ENCODE measurements around the gene RABGEF1.

The RABGEF1 gene

DNA sequence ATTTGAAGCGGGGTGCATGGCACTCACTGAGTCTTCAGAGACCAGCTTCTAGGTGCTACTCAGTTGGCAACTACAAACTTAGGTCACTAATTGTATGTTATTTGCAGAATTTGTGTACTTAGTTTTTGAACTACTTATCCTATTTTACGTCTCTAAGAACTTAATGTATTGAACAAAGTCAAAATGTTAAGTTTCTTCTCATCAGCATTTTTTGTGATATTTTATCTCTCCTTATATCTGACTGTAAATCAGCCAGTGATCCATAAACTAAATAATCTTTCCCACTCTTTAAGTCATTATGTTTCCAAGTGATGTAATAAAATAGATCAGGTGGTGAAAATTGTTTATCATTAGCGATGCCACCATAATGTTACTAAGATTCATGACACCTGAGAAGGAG, 120.2 kb downstream of the RABGEF1 start:
- peaks cover 5% of the 10 kb centered on the region for H3K36me3 Mint-ChIP-seq (ENCODE audit: low read depth)
- no peak overlapping the region for H3K4me3 Mint-ChIP-seq
- H3K4me1 Mint-ChIP-seq (ENCODE audit: low read depth): peaks cover 21% of the 10 kb centered on the region
- H3K9me3 Mint-ChIP-seq: no peaks in the 10 kb centered on the region
- no peak overlapping the region for H3K27ac Mint-ChIP-seq
- H3K27me3 Mint-ChIP-seq: no peaks in the 10 kb centered on the region
